ENCODE results near the gene LGALSL.

The LGALSL gene

GRCh38 chr2:64453770-64454385 lies at the start of gene LGALSL:
Gene LGALSL (plus strand): TSS chr2:64454162. CDS start chr2:64454546, 384 bp downstream.
- peak; percentile 56 for DNase-seq

DNA sequence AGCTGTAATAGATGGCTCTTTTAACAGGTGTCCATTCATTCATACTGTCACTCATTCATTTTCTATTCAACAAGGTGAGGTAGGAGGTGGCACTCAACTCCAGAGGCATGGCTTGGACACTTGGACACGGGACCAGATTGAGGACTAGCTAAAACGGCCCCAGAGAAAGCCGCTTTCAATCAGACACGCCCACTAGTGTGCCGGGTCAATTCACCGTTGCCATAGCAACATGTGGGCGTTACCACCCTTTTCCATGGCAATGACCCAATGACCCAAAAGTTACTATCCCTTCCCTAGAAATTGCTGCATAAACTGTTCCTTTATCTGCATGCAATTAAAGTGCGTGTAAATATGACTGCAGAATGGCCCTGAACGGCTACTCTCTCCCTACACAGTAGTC lies 49.2 kb upstream of the LGALSL start:
- no peak for DNase-seq

DNA sequence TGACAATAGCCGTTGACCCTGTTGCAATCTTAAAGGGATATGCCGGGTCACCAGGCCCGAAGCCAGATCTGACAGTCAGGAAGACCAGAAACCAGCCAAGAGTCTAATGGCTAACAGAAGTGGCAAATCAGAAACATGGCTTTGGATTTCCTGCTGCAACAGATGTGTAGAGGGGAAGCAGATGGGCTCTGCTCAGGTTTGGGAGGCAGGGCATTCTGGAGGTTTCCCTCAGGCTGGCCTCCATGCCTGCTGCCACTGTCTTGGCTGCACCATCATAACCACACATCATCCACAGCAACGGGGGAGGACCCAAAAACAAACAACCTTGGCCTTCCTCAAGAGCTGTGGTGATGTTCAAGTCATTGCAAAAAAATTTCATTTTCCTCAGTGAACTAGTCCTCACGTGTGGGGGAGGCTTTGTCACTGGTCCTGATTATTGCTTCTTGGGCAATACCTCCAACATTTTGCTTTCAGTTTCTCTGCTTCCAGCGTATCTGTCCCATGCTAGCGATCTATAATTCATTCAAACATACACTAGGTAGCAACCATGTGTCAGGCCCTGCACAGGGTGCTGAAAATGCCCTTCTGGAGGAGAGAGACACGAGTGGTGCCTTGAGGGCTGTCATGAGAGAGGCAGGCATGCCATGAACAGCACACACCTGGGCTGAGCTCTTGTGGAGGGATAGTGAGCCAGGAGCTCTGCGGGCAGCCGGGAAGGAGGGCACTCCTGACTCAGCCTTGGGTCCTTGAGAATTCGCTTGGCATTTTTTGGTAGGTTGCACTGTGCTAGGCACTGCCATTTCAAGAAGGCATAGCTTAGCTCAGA lies 48.2 kb upstream of the LGALSL start:
- no peak for DNase-seq

GRCh38 chr2:64406407-64406774 lies 47.6 kb upstream of the LGALSL start:
- DNase-seq: no peak

DNA sequence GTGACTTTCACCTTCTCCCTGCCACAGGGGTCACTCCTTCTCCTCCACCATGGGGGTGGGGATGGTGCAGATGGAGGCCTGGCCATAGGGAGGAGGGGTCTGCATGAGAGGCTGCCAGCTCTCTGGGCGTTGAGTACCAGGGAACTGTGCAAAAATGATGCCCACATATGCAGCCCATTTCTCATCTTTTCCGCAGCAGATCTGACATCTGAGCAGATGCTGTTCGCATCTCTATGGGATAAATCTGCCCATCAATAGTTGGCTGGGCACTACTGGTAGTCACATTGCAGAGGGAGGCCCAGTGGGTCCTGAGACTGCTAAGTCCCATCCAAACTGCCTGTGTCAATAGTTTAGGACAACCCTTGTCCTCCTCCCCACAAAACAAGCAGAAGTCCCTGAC lies 45.9 kb upstream of the LGALSL start:
- no peak for DNase-seq

DNA sequence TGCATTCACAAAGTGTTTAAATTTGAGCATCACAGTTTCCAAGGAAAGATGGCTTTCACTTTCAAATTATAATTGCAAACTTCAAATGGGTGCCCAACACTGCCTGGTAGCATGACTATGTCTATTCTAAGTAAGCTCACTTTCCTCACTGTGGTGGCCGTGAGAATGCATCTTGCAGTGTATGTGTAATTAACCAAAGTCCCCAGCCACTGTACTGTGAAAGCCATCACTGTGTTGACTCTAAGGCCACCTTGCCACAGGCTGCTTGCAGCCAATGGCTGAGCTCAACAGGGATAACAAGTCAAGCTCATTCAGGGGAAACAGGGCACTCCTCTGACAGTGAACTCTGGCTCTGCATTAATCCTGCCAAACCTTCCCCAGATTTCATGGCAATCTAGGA lies 43.3 kb upstream of the LGALSL start:
- no peak for DNase-seq

DNA sequence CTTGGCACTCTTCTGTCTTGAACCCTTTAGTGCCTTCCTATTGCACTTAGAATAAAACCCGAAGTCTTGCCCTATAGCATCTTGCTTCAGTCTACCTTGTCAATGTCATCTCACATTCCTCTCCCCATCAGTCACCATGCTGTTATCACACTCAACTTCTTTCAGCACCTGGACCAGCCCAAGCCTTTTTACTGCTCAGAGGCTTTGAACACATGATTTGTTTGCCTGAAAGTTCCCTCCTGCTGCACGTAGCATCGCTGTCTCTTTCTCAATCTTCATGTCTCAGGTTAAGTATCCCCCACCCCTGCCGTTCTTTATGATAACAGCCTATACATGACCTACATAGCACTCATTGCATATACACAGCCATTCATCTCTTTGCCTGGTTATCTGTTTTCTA lies 41.3 kb upstream of the LGALSL start:
- no peak for DNase-seq

DNA sequence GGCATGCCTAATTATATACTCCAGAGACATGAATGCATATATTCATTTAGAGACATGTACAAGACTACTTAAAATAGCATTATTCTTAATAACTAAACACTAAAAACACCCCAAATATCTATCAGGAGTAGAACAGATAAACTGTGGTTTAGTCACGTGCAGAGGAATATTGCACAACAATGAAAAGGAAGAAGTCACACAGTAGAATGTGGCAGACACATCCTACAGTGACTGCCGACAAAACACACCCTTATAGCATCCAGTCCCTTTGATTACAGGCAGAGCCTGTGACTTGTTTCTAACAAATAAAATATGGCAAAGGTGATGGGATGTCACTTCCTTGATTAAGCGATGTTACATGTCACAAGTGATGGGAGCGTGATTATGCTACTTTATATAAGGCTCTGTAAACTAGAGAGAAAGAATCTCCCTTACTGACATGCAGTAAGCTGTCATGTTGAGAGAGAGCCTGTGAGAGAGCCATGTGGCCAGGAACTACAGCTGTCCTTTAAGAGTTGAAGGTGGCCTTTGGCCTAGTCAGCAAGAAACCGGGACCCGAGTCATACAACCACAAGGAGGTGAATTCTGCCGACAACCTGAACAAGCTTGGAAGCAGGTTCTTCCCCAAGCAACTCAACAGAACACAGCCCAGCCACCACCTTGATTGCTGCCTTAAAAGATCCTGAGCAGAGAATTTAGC lies 39.1 kb upstream of the LGALSL start:
- no peak for DNase-seq

DNA sequence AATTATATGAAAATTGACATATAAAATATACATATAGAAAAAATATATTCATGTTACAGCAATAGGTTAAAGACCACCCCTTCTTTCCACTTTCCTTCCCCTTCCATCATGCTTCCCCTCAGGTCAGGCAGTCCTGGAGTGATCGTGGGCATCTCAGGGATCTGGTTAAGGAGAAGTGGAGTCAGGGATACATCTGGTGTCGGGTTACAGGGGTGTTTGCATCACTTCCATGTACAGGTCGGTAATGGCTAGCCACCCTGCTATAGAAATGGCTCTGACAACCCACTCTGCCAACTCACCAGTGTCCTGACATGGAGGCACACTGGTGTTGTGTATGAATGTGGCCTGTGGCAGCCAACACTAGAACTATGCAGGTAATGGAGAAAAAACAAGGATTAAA lies 36.3 kb upstream of the LGALSL start:
- no peak for DNase-seq

GRCh38 chr2:64419596-64420165 lies 34.3 kb upstream of the LGALSL start:
- DNase-seq: no peak

DNA sequence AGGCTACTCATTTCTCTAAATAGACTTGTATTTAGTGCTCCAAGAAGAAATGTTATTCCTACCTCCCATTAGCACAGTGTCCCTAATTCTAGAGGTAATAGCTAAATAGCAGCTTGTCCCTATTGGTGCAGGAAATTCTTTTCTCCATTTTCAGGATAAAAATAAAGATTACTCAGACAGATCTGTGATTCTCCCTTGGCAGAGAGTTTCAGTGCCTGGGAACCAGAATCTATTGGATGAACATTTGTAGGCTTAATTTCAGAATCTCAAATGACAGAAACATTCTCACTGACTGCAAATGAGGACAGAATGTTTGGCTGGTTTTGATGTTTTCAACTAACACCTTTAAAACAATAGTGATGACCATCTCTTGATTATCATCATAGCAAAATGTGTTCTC lies 33.3 kb upstream of the LGALSL start:
- no peak for DNase-seq

DNA sequence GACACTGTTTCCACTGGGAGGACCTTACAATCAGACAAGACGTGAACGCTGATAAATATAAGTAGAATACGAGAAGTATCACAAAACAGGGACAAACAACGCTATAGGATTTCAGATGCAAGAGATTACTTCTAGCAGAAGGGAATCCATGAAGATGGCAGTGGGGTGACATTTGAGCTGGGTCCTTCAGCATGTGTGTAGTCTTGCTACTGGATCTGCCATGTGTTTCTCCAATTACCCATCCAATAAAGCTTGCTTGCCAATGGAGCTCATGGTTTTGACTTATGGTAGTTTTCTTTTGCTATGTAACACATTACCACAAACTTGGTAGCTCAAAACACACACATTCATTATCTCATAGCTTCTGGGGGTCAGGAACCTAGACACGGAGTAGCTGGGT lies 32.8 kb upstream of the LGALSL start:
- DNase-seq: no peak

GRCh38 chr2:64422466-64422865 lies 31.5 kb upstream of the LGALSL start:
- DNase-seq: no peak

GRCh38 chr2:64423303-64423702 lies 30.7 kb upstream of the LGALSL start:
- DNase-seq: no peak

GRCh38 chr2:64424416-64424987 lies 29.5 kb upstream of the LGALSL start:
- no peak for DNase-seq

GRCh38 chr2:64426183-64426952 lies 27.6 kb upstream of the LGALSL start:
- no peak for DNase-seq

GRCh38 chr2:64434039-64434657 lies 19.8 kb upstream of the LGALSL start:
- DNase-seq: no peak

GRCh38 chr2:64437883-64438282 lies 16.1 kb upstream of the LGALSL start:
- DNase-seq: no peak

DNA sequence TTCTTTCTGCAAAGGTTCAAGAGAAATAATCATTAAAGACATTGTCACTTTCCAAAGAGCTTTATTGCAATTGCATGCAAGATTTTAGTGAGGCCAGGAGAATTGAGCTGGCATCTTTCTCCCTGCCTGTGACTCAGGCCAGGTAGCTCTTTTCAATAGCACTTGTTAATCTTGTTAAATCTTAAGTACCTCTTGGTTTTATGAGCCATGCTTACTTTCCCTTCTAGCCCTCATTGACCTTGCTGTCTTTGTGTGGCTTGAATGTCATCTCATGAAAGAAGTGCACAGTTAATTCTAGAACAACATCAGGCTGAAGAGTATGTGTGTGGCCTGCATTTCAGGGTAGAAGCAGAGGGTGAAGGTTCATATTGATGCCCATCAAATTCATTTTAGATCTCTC lies 14.8 kb upstream of the LGALSL start:
- DNase-seq: no peak

DNA sequence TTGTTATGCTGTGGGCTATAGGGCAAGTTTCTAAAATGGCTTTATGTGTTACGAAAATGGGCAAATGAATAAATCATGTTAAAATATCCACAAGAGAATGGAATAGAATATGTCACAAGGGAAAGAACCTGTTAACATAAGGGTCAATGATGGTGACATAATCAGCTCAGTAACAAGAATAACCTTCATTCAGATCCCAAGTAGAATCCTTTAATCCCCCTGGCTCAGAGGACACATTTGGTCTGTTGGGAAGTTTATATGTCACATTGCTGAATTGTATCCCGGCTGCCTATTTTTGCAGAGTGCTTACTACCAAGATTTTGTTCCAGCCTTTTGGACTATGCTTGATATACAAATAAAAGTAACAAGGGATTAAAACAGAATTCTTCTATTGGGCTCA lies 13.1 kb upstream of the LGALSL start:
- DNase-seq: no peak

DNA sequence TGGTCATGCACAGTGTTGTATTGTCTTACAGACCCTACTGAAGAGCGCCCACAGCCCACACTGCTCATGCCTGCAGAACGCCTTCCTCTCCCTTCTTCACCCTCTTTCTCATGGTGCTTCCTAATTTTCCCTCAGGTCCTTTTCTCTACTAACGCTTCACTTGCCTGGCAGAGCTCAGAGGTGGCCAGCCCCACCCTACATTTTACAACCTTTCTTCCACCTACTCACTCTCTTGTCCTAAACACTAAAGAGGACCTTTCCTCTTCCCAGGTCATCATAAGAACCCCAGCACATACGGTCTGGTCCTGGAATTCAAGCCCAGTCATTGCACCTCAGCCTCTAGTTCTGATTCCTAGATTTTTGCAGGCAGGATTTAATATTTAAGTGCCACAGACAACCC lies 11.7 kb upstream of the LGALSL start:
- DNase-seq: no peak

- no peak for DNase-seq
Observed at GRCh38 chr2:64442801-64443429, 11.0 kb upstream of the LGALSL start.

Data from CD4-positive, alpha-beta T cell treated with Interleukin-6 for 4 hours (primary cell).